ENCODE results near the gene SRPRB. TPM values are rescaled to one million over a fixed set of nuclear protein-coding genes. Genes with fewer than 3 reads are reported as not detected.

The SRPRB gene
- total RNA-seq, 1 donor from 2014 or later, result 30.2 TPM

DNA sequence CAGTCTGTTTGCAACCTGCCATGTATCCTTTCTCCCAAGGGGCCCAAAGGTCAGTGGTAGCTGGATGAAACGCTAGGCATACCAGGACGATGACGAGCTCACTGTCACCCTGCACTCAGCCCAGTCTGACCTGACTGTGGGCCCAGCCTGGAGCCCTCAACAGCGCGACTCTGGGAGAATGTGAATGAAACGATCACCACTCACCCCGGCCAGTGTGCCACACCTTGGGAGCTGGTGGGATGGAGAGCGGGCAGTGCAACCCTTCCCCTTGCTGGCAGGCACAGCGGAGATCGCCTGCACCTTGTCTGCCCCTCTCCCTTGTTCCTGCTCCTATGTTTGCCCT lies 27.2 kb downstream of the SRPRB start:
- no peaks in the 10 kb centered on the region for H3K4me1 Mint-ChIP-seq
- H3K9me3 Mint-ChIP-seq, result no peaks in the 10 kb centered on the region
- Histone ChIP-seq H3K4me2 (no peak overlapping the region), H3K36me3 (no peaks in the 10 kb centered on the region), H3K79me2 (ENCODE audit: low read depth) (no peaks in the 10 kb centered on the region), H3K4me3 (no peak overlapping the region), H2AFZ (replicated peaks) (no peak overlapping the region), H3K27ac (no peak overlapping the region), H3K9ac (no peak overlapping the region), H3K9me3 (ENCODE audit: low read depth) (no peaks in the 10 kb centered on the region), H3K27me3 (no peaks in the 10 kb centered on the region), H3F3A (ENCODE audit: low read depth) (no peaks in the 10 kb centered on the region), H3K4me1 (no peaks in the 10 kb centered on the region), H4K20me1 (ENCODE audit: low read depth) (no peaks in the 10 kb centered on the region)
- no peak for TF ChIP-seq EZH2phosphoT487 (IDR thresholded peaks at IDR 0.05)
- TF ChIP-seq, protein P1, sequence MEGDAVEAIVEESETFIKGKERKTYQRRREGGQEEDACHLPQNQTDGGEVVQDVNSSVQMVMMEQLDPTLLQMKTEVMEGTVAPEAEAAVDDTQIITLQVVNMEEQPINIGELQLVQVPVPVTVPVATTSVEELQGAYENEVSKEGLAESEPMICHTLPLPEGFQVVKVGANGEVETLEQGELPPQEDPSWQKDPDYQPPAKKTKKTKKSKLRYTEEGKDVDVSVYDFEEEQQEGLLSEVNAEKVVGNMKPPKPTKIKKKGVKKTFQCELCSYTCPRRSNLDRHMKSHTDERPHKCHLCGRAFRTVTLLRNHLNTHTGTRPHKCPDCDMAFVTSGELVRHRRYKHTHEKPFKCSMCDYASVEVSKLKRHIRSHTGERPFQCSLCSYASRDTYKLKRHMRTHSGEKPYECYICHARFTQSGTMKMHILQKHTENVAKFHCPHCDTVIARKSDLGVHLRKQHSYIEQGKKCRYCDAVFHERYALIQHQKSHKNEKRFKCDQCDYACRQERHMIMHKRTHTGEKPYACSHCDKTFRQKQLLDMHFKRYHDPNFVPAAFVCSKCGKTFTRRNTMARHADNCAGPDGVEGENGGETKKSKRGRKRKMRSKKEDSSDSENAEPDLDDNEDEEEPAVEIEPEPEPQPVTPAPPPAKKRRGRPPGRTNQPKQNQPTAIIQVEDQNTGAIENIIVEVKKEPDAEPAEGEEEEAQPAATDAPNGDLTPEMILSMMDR (IDR thresholded peaks at IDR 0.05), result no peak
- TF ChIP-seq EZH2 (IDR thresholded peaks at IDR 0.05), result no peak
- H3K27me3 Mint-ChIP-seq (ENCODE audit: insufficient read depth, low read depth), result peaks cover 5% of the 10 kb centered on the region
- no peak overlapping the region for H3K27ac Mint-ChIP-seq
- no peak overlapping the region for H3K4me3 Mint-ChIP-seq
- no peak for DNase-seq (ENCODE audit: low spot score)
- H3K36me3 Mint-ChIP-seq, result peaks cover 2% of the 10 kb centered on the region

DNA sequence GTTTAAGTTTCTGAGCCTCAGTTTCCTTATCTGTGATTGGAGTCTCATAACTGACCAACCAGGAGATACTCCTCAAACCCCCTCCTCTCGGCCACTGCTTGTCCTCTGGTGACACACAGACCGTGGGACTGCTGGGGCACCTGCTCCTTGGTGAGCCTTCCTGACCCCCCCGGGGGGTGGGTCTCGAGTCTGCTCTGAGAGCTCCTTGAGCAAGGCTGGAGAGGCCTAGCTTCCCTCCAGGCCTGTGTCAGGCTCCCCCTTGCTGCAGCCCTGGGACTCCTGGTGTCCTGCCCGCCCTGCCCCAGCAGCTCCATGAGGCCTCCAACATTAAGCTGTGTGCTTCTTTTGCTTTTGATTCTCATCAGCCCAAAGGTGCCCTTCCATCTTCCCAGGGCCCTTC lies 27.7 kb downstream of the SRPRB start:
- no peaks in the 10 kb centered on the region for H3F3A ChIP-seq (ENCODE audit: low read depth)
- no peak overlapping the region for H3K9ac ChIP-seq
- H3K4me1 Mint-ChIP-seq, result no peaks in the 10 kb centered on the region
- TF ChIP-seq, protein P1 (IDR thresholded peaks at IDR 0.05), result no peak
- no peak for TF ChIP-seq EZH2 (IDR thresholded peaks at IDR 0.05)
- H3K27me3 ChIP-seq, result no peaks in the 10 kb centered on the region
- no peak overlapping the region for H3K4me2 ChIP-seq
- H3K4me3 Mint-ChIP-seq, result peak overlapping the region; percentile 8
- no peaks in the 10 kb centered on the region for H3K36me3 ChIP-seq
- H3K9me3 Mint-ChIP-seq, result no peaks in the 10 kb centered on the region
- H3K79me2 ChIP-seq (ENCODE audit: low read depth), result no peaks in the 10 kb centered on the region
- H4K20me1 ChIP-seq (ENCODE audit: low read depth), result no peaks in the 10 kb centered on the region
- H2AFZ ChIP-seq (replicated peaks), result no peak overlapping the region
- H3K4me3 ChIP-seq, result no peak overlapping the region
- H3K27ac Mint-ChIP-seq, result no peak overlapping the region
- H3K36me3 Mint-ChIP-seq, result peaks cover 2% of the 10 kb centered on the region
- no peak overlapping the region for H3K27ac ChIP-seq
- no peak for DNase-seq (ENCODE audit: low spot score)
- no peaks in the 10 kb centered on the region for H3K4me1 ChIP-seq
- H3K9me3 ChIP-seq (ENCODE audit: low read depth), result no peaks in the 10 kb centered on the region
- peaks cover 5% of the 10 kb centered on the region for H3K27me3 Mint-ChIP-seq (ENCODE audit: insufficient read depth, low read depth)

DNA sequence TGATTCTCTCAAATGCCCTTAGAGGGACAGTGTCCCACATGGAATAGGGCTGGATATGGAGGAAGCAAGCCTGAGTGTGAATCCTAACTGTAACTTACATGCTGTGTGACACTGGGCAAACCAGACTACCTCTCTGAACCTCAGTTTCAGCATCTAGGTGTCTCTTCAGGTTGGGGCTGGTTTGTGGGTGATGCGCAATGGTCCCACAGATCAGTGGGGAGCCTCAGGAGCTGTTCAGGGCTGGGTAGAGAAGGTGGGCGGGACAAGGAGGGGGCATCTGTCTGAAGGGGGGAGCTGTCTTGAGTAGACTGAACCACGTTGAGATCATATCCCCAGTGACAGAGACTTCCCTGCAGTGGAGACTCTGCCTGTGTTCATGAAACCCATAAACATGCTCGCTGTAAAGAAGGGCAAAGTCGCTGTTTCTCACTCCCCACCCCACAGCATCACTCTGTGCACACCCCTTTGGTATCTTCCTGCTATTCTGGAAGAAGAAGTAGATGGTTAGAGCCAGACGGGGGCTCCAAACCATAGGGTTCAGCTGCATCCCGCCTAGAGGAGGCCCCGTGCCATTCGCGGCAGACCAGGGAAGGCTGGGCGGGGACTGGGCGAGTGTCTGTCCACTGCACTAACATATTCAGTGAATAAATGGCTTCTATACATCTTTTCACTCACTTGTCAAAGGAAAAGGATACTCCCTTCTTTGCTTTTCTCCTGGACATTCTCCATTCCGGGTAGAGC lies 28.4 kb downstream of the SRPRB start:
- Histone ChIP-seq H3K27me3 (no peaks in the 10 kb centered on the region), H3K4me1 (no peaks in the 10 kb centered on the region), H3K9ac (no peak overlapping the region), H3K27ac (no peak overlapping the region), H2AFZ (replicated peaks) (no peak overlapping the region), H3K9me3 (ENCODE audit: low read depth) (no peaks in the 10 kb centered on the region), H3K4me3 (no peak overlapping the region), H3K36me3 (no peaks in the 10 kb centered on the region), H4K20me1 (ENCODE audit: low read depth) (no peaks in the 10 kb centered on the region), H3K79me2 (ENCODE audit: low read depth) (no peaks in the 10 kb centered on the region), H3K4me2 (no peak overlapping the region), H3F3A (ENCODE audit: low read depth) (no peaks in the 10 kb centered on the region)
- Mint-ChIP-seq H3K36me3 (peaks cover 2% of the 10 kb centered on the region), H3K4me1 (no peaks in the 10 kb centered on the region), H3K9me3 (no peaks in the 10 kb centered on the region), H3K4me3 (peak overlapping the region; percentile 8), H3K27ac (no peak overlapping the region), H3K27me3 (ENCODE audit: insufficient read depth, low read depth) (peaks cover 5% of the 10 kb centered on the region)
- TF ChIP-seq, protein P1 (IDR thresholded peaks at IDR 0.05), result no peak
- TF ChIP-seq EZH2 (IDR thresholded peaks at IDR 0.05) (no peak), EZH2phosphoT487 (IDR thresholded peaks at IDR 0.05) (no peak)
- DNase-seq (ENCODE audit: low spot score), result no peak

Measured in neural progenitor cell (in vitro differentiated cells).